Mucosa of rectum (tissue), 2 donors: ENCODE measurements around the gene TAS2R19.
A peak's percentile ranks its signal among the peaks of the same experiment; 100 is the strongest.
"Not testable (repeated sequence)": the region's sequence is repeated elsewhere in the genome, so short reads cannot be mapped to it uniquely, and the experiment has no call there.

Source experiments
- H3K27ac ChIP-seq, 2 donors: one replicate each; pipeline ENCODE4 v1.7.0; 2013; ENCODE audit warnings: inconsistent platforms in 2 of 2, low read depth in 2 of 2, low read length in 2 of 2
- H3K27me3 ChIP-seq, 2 donors: one replicate each; pipeline ENCODE4 v1.7.0; 2013; ENCODE audit warnings: low read length in 2 of 2; ENCODE audit not compliant: control insufficient read depth in 2 of 2, insufficient read depth in 2 of 2
- H3K36me3 ChIP-seq, 2 donors: one replicate each; pipeline ENCODE4 v1.7.0; 2013; ENCODE audit warnings: low read length in 2 of 2; ENCODE audit not compliant: control insufficient read depth in 2 of 2, insufficient read depth in 2 of 2
- H3K4me1 ChIP-seq, 2 donors: one replicate each; pipeline ENCODE4 v1.7.0; 2013; ENCODE audit warnings: low read length in 2 of 2, mild to moderate bottlenecking in 1 of 2; ENCODE audit not compliant: control insufficient read depth in 2 of 2, insufficient read depth in 2 of 2
- H3K4me3 ChIP-seq, 2 donors: one replicate each; pipeline ENCODE4 v1.7.0; 2013; ENCODE audit warnings: low read length in 2 of 2
- H3K9ac ChIP-seq, 2 donors: one replicate each; pipeline ENCODE4 v1.7.0; 2013; ENCODE audit warnings: low read length in 2 of 2, low read depth in 1 of 2, mild to moderate bottlenecking in 1 of 2
- H3K9me3 ChIP-seq, 2 donors: one replicate each; pipeline ENCODE4 v1.7.0; 2013; ENCODE audit warnings: low read length in 2 of 2; ENCODE audit not compliant: control insufficient read depth in 2 of 2
- donor health status: healthy.
- donor health status: Normal muscosa, but diverticular disease.

The TAS2R19 gene

GRCh38 chr12:11041366-11041765 is 18.9 kb upstream of the TAS2R19 start:
- not testable (repeated sequence) for H3K9me3 ChIP-seq, H3K27me3 ChIP-seq, H3K9ac ChIP-seq, H3K36me3 ChIP-seq, H3K27ac ChIP-seq, H3K4me1 ChIP-seq, H3K4me3 ChIP-seq

DNA sequence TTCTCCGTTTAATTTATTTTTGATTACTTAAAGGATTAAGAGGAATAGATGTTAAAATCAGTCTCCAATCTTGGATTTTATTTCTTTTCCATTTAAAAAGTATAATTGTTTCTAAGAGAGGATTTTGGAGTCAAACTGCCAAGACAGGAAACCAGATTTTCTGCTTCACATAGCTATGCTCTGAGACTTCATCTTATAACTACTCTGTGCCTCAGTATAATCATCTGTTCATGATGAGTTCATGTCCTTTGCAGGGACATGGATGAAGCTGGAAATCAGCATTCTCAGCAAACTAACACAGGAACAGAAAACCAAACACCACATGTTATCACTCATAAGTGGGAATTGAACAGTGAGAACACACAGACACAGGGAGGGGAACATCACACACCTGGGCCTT is 17.7 kb upstream of the TAS2R19 start:
- H3K27me3 ChIP-seq: no peaks in the 10 kb centered on the region
- H3K9me3 ChIP-seq: no peaks in the 10 kb centered on the region
- no peaks in the 10 kb centered on the region for H3K36me3 ChIP-seq
- no peak overlapping the region for H3K9ac ChIP-seq
- no peaks in the 10 kb centered on the region for H3K4me1 ChIP-seq
- H3K4me3 ChIP-seq: no peak overlapping the region
- no peak overlapping the region for H3K27ac ChIP-seq

DNA sequence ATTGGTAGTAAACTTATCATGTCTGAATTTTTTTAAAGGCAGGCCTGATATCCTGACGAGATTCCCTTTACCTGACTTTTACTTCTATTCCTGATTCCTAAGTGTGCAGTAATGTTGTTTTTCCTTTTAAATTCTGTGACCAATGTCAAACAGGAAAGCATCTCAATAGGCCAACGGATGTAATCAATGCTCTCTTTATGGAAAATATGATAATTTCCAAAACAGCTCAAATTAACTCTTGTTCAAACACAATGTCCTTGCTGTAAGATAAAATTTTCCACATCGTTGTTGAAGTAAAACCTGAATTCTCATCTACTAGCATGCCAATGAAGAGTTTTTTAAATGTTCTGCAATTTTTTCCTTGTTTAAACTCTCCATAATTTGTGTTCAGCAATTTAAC is 16.8 kb upstream of the TAS2R19 start:
- H3K4me1 ChIP-seq: no peaks in the 10 kb centered on the region
- H3K9me3 ChIP-seq: no peaks in the 10 kb centered on the region
- no peak overlapping the region for H3K27ac ChIP-seq
- no peak overlapping the region for H3K4me3 ChIP-seq
- H3K36me3 ChIP-seq: no peaks in the 10 kb centered on the region
- no peak overlapping the region for H3K9ac ChIP-seq
- H3K27me3 ChIP-seq: no peaks in the 10 kb centered on the region

DNA sequence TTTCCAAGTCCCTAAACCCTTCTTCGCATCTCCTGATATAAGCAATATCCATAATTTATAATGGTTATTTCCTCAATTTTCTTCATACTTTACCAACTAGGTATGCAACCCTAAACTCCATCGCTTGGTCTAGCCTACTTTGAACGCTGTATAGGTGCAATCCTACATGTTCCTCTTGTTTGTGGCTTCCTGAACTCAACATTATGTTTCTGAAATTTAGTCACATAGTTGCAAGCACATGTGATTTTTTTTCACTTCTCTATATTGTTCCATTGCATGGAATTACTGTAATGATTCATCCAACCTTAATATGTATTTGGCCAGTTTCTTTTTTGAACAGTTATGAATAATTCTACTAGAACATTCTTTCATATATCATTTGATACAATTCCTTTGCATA is 11.5 kb upstream of the TAS2R19 start:
- H3K27ac ChIP-seq, H3K9ac ChIP-seq, H3K27me3 ChIP-seq, H3K4me3 ChIP-seq, H3K9me3 ChIP-seq, H3K4me1 ChIP-seq, H3K36me3 ChIP-seq: not testable (repeated sequence)

DNA sequence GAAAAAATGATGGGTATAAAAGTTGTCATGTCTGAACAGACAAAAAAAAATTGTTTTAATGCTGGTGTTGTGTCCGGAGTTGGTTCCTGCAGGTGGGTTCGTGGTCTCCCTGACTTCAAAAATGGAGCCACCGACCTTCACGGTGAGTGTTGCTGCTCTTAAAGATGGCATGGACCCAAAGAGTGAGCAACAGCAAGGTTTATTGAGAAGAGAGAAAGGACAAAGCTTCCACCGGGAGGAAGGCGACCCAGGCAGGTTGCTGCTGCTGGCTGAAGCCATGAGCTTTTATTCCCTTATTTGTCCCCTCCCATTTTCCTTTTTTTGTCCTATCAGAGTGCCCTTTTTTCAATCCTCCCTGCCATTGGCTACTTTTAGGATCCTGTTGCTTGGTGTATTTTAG is 8.9 kb upstream of the TAS2R19 start, which contains the start of gene TAS2R31:
TAS2R31 (minus strand) TSS at position 101 of the 400 bp plus-strand sequence; CDS start at position 29, 72 bp downstream.
- Histone ChIP-seq H3K36me3 (peaks cover 0 to 9% of the 10 kb centered on the region in 2 donors), H3K27me3 (no peaks in the 10 kb centered on the region), H3K9ac (no peak within 1 kb of the TSS), H3K27ac (no peak within 1 kb of the TSS), H3K4me3 (no peak within 1 kb of the TSS), H3K4me1 (no peaks in the 10 kb centered on the region), H3K9me3 (no peaks in the 10 kb centered on the region)

DNA sequence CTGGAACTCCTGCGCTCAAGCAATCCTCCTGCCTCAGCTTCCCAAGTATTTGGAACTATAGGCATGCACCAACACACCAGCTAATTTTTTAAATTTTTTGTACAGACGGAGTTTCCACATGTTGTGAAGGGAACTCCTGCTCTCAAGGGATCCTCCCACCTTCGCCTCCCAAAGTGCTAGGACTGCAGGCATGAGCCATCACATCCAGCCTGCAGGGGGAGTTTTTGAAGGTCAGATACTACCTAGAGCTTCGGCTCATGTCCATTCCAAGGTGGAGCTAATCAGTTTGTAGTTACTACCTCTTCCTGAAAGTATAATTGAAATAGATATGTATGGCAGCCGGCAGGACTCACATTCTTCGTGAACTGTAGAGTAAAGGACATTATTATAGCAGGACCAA is 3.7 kb upstream of the TAS2R19 start:
- Histone ChIP-seq H3K4me3 (no peak overlapping the region), H3K4me1 (no peaks in the 10 kb centered on the region), H3K27ac (no peak overlapping the region), H3K9me3 (no peaks in the 10 kb centered on the region), H3K27me3 (no peaks in the 10 kb centered on the region), H3K36me3 (peaks cover 0 to 9% of the 10 kb centered on the region in 2 donors), H3K9ac (no peak overlapping the region)

GRCh38 chr12:11023387-11023786 is 967 bp upstream of the TAS2R19 start:
- no peak overlapping the region for H3K4me3 ChIP-seq
- H3K27ac ChIP-seq: no peak overlapping the region
- no peaks in the 10 kb centered on the region for H3K4me1 ChIP-seq
- H3K9me3 ChIP-seq: no peaks in the 10 kb centered on the region
- H3K9ac ChIP-seq: no peak overlapping the region
- no peaks in the 10 kb centered on the region for H3K27me3 ChIP-seq
- H3K36me3 ChIP-seq: peaks cover 0 to 9% of the 10 kb centered on the region in 2 donors

GRCh38 chr12:11016937-11017336 is 5.5 kb downstream of the TAS2R19 start:
- Histone ChIP-seq H3K9me3 (no peaks in the 10 kb centered on the region), H3K4me1 (peaks cover 11 to 12% of the 10 kb centered on the region in 2 donors), H3K27me3 (no peaks in the 10 kb centered on the region), H3K4me3 (no peak overlapping the region), H3K9ac (no peak overlapping the region), H3K27ac (peak overlapping the region; percentile 56 to 77), H3K36me3 (no peaks in the 10 kb centered on the region)

- Histone ChIP-seq H3K27me3 (no peaks in the 10 kb centered on the region), H3K4me1 (peaks cover 11 to 12% of the 10 kb centered on the region in 2 donors), H3K4me3 (peak overlapping the region in 1 of 2 donors; percentile 16), H3K9me3 (no peaks in the 10 kb centered on the region), H3K27ac (peak overlapping the region; percentile 56 to 77), H3K9ac (no peak overlapping the region), H3K36me3 (no peaks in the 10 kb centered on the region)
Observed at GRCh38 chr12:11015775-11016430, 6.5 kb downstream of the TAS2R19 start.

- H3K4me1 ChIP-seq: peaks cover 11 to 12% of the 10 kb centered on the region in 2 donors
Observed at GRCh38 chr12:11014234-11014633, 8.2 kb downstream of the TAS2R19 start.

More at GRCh38 chr12:11014234-11014633, 8.2 kb downstream of the TAS2R19 start:
- Histone ChIP-seq H3K27me3 (no peaks in the 10 kb centered on the region), H3K4me3 (no peak overlapping the region), H3K9ac (no peak overlapping the region), H3K27ac (no peak overlapping the region), H3K36me3 (no peaks in the 10 kb centered on the region), H3K9me3 (no peaks in the 10 kb centered on the region)
